Upper lobe of left lung (tissue), 6 donors: ENCODE results near the gene MSH3. TPM values are rescaled to one million over a fixed set of nuclear protein-coding genes. Genes with fewer than 3 reads are reported as not detected.

Experiments
- ATAC-seq, 2 donors: fragments of 200-7000 bp; cut with Tn5 transposase; one replicate each; pipeline ENCODE4 v1.9.1; 2022; ENCODE audit warnings: mild to moderate bottlenecking in 2 of 2, moderate library complexity in 2 of 2; ENCODE audit not compliant: low FRiP score in 2 of 2
- DNase-seq, 2 donors: peaks; one replicate each; pipeline ENCODE4 v3.0.0-alpha.2; 2019 to 2020
- H3K27ac ChIP-seq, 4 donors: fragments of 200-600 bp; sonication (generic); one replicate each; pipeline ENCODE4 v1.5.1; 2016 to 2019
- H3K27me3 ChIP-seq, 4 donors: fragments of 200-600 bp; sonication (generic); one replicate each; pipeline ENCODE4 v1.5.1; 2017 to 2019
- H3K36me3 ChIP-seq, 4 donors: fragments of 200-600 bp; sonication (generic); one replicate each; pipeline ENCODE4 v1.5.1; 2016 to 2019
- H3K4me1 ChIP-seq, 4 donors: fragments of 200-600 bp; sonication (generic); one replicate each; pipeline ENCODE4 v1.5.1; 2018 to 2019
- H3K4me3 ChIP-seq, 4 donors: fragments of 200-600 bp; sonication (generic); one replicate each; pipeline ENCODE4 v1.5.1; 2017 to 2019; ENCODE audit warnings: mild to moderate bottlenecking in 2 of 4, moderate library complexity in 1 of 4
- H3K9me3 ChIP-seq, 4 donors: fragments of 200-600 bp; sonication (generic); one replicate each; pipeline ENCODE4 v1.5.1; 2018 to 2019
- CTCF ChIP-seq, 6 experiments: fragments of 450-650 bp in 4 of 6; fragments of 200-600 bp in 2 of 6; sonication (generic) in 2 of 6; IDR thresholded peaks; one replicate each; pipeline ENCODE4 v1.5.1; 2016 to 2019; ENCODE audit warnings: antibody characterized with exemption in 6 of 6
- EP300 ChIP-seq, 4 donors: sonication (generic); formaldehyde crosslinking; IDR thresholded peaks; one replicate each; pipeline ENCODE4 v1.5.1; 2017; ENCODE audit warnings: antibody characterized with exemption in 4 of 4, control low read depth in 2 of 4
- POLR2A ChIP-seq, 4 donors: fragments of 450-650 bp; IDR thresholded peaks; one replicate each; pipeline ENCODE4 v1.5.1; 2016 to 2017; ENCODE audit warnings: antibody characterized with exemption in 4 of 4, mild to moderate bottlenecking in 2 of 4
- POLR2AphosphoS5 ChIP-seq, 2 donors: sonication (generic); formaldehyde crosslinking; IDR thresholded peaks; one replicate each; pipeline ENCODE4 v1.5.1; 2017; ENCODE audit warnings: antibody characterized with exemption in 2 of 2
- WGBS, 2 donors: methylation state at CpG; one replicate each; pipeline ENCODE4 v1.1.5; 2017 to 2018; 5-methylcytosine and 5-hydroxymethylcytosine counted together
- total RNA-seq, 6 donors: library from RNA; depleted of rRNA in 4 of 6; stranded (reverse); fragments of >200 nt in 4 of 6; gene quantifications; one replicate each; pipeline versions ENCODE4 v1.1.0 to v1.2.1, GENCODE V29; 2016 to 2021
- donor health status: DM: no; HTN: no; CAD: no; lungs with moderate emphysema.
- donor health status: DM: no; HTN: yes; CAD: no; lungs with severe emphysema.

The MSH3 gene
- total RNA-seq, 6 donors from 2014 or later = 9.0 to 17.3 (median 12.5) TPM

- Histone ChIP-seq H3K9me3 (no peaks in the 10 kb centered on the region), H3K4me1 (no peaks in the 10 kb centered on the region), H3K27ac (no peak overlapping the region), H3K27me3 (no peaks in the 10 kb centered on the region), H3K36me3 (peaks cover 0 to 29% (median 7%) of the 10 kb centered on the region in 4 donors), H3K4me3 (no peak overlapping the region)
- TF ChIP-seq POLR2A (IDR thresholded peaks at IDR 0.05) (no peak), EP300 (IDR thresholded peaks at IDR 0.05) (no peak), POLR2AphosphoS5 (IDR thresholded peaks at IDR 0.05) (no peak), CTCF (IDR thresholded peaks at IDR 0.05) (no peak)
- no peak for ATAC-seq
- 58 to 64% methylated on average over 1 of the region's 1 CpG for WGBS, 2 donors
- DNase-seq = no peak
Measured at GRCh38 chr5:80740999-80741398, 86.5 kb downstream of the MSH3 start.

- Histone ChIP-seq H3K27ac (no peak overlapping the region), H3K36me3 (peaks cover 0 to 50% (median 9%) of the 10 kb centered on the region in 4 donors), H3K4me1 (no peaks in the 10 kb centered on the region), H3K4me3 (no peak overlapping the region), H3K27me3 (no peaks in the 10 kb centered on the region), H3K9me3 (no peaks in the 10 kb centered on the region)
- TF ChIP-seq POLR2A (IDR thresholded peaks at IDR 0.05) = no peak
- TF ChIP-seq POLR2AphosphoS5 (IDR thresholded peaks at IDR 0.05) = no peak
- TF ChIP-seq EP300 (IDR thresholded peaks at IDR 0.05) = no peak
- no peak for TF ChIP-seq CTCF (IDR thresholded peaks at IDR 0.05)
- DNase-seq (no peak), ATAC-seq (no peak)
- 93 to 94% methylated on average over 2 of the region's 2 CpGs for WGBS, 2 donors
Measured at GRCh38 chr5:80744149-80744548, 89.7 kb downstream of the MSH3 start.

DNA sequence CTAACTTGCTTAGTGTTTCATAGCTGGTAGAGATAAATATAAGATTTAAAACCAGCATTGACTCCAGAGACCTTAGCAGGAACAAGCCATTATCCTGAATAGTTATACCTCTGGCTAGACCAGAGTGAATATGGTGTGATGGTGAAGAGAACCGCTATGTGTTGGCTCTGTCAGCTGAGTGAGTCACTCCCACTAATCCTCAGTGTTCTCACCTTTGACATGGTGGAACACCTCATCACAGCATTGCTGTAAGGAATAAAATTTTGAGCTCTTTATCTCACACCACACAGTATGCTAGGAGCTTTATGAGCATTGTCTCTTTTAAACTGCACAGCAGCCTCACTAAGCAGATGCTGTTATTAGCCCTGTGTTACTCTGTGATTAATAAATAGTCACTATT lies 91.0 kb downstream of the MSH3 start:
- Histone ChIP-seq H3K36me3 (peaks cover 0 to 53% (median 9%) of the 10 kb centered on the region in 4 donors), H3K4me3 (no peak overlapping the region), H3K27ac (no peak overlapping the region), H3K4me1 (no peaks in the 10 kb centered on the region), H3K9me3 (no peaks in the 10 kb centered on the region), H3K27me3 (no peaks in the 10 kb centered on the region)
- ATAC-seq (no peak), DNase-seq (no peak)
- TF ChIP-seq EP300 (IDR thresholded peaks at IDR 0.05) (no peak), POLR2AphosphoS5 (IDR thresholded peaks at IDR 0.05) (no peak), CTCF (IDR thresholded peaks at IDR 0.05) (no peak), POLR2A (IDR thresholded peaks at IDR 0.05) (no peak)
- WGBS, 2 donors = 90 to 94% methylated on average over 1 of the region's 1 CpG

DNA sequence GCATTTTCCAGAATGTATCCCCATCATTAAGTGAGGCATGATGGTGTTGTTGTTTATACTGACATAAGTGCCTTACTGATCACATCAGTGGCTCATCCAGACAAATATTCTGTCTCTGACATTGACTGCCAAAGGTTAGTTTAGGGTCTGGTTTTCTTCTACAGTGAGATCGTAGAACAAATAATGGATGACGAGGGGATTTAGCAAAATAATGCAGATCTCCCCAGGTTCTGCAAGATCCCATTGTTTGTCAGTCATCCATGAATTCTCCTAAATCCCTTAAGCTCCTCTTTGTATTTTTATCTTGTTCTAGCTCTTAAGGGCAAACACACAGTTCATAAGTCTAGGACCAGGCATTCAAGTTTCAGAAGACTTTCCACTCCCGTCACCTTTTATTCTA lies 93.5 kb downstream of the MSH3 start:
- TF ChIP-seq CTCF (IDR thresholded peaks at IDR 0.05) = no peak
- no peak for TF ChIP-seq POLR2AphosphoS5 (IDR thresholded peaks at IDR 0.05)
- Histone ChIP-seq H3K27ac (no peak overlapping the region), H3K4me3 (no peak overlapping the region), H3K27me3 (no peaks in the 10 kb centered on the region), H3K36me3 (peaks cover 0 to 49% (median 8%) of the 10 kb centered on the region in 4 donors), H3K4me1 (no peaks in the 10 kb centered on the region), H3K9me3 (no peaks in the 10 kb centered on the region)
- ATAC-seq = no peak
- no peak for DNase-seq
- 87 to 96% methylated on average over 3 of the region's 3 CpGs for WGBS, 2 donors

DNA sequence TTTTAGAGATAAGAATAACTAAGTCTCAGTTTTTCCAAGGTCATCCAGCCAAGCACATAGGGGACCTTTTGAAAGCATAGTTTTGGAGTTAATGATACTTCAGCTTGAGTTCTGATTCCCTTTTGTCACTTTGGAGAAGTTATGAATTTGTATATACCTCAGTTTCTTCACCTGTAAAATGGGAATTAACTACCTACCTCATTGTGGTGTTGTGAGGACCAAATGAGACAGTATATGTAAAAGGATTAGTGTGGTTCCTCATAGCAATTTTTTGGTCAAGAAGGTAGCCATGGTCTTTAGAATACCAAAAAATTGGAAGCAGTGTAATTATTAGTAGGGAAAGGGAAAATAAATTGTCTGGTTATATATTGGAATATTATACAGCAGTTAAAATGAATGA lies 98.0 kb downstream of the MSH3 start:
- DNase-seq (no peak), ATAC-seq (no peak)
- H3K4me1 ChIP-seq = no peaks in the 10 kb centered on the region
- TF ChIP-seq POLR2A (IDR thresholded peaks at IDR 0.05) (no peak), POLR2AphosphoS5 (IDR thresholded peaks at IDR 0.05) (no peak), EP300 (IDR thresholded peaks at IDR 0.05) (no peak), CTCF (IDR thresholded peaks at IDR 0.05) (no peak)
- H3K27me3 ChIP-seq = no peaks in the 10 kb centered on the region
- peaks cover 0 to 16% (median under 1%) of the 10 kb centered on the region in 4 donors for H3K36me3 ChIP-seq
- H3K9me3 ChIP-seq = no peaks in the 10 kb centered on the region
- H3K4me3 ChIP-seq = no peak overlapping the region
- H3K27ac ChIP-seq = no peak overlapping the region
